ENCODE data around the gene SET. TPM values are rescaled to one million over a fixed set of nuclear protein-coding genes. Genes with fewer than 3 reads are reported as not detected.
A peak's percentile ranks its signal among the peaks of the same experiment; 100 is the strongest.
"Not testable (repeated sequence)": the region's sequence is repeated elsewhere in the genome, so short reads cannot be mapped to it uniquely, and the experiment has no call there.

The SET gene
- total and polyA plus RNA-seq, 4 donors = 98.5 to 195 (median 178) TPM

DNA sequence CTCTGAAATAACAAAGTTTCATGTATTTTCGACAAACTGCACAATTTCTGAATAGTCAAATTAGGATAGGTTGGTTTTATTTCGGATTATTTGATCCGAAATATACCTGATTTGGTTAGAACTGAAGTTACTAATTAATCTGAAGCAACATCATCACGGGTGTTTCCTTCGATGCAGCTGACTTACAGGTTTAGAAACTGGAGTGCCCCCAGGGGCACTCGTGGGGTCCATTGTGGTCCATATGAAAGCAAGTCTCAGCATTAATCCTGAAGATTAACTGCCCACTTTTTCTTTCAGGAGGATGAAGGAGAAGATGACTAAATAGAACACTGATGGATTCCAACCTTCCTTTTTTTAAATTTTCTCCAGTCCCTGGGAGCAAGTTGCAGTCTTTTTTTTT, 5.3 kb downstream of the SET start:
- Histone ChIP-seq H3K36me3 (ENCODE audit: control insufficient read depth in 1 of 2, insufficient read depth in 2 of 2, low read length in 1 of 2) (no peaks in the 10 kb centered on the region), H3K4me1 (ENCODE audit: control insufficient read depth in 1 of 2, insufficient read depth in 2 of 2, low read length in 2 of 2) (no peaks in the 10 kb centered on the region), H3K4me3 (ENCODE audit: low read length in 2 of 2) (no peak overlapping the region), H3K27ac (ENCODE audit: low read depth in 1 of 2, low read length in 2 of 2) (no peak overlapping the region), H3K9me3 (ENCODE audit: control insufficient read depth, low read length) (no peaks in the 10 kb centered on the region), H3K27me3 (ENCODE audit: control insufficient read depth in 1 of 2, insufficient read depth in 2 of 2, low read length in 1 of 2) (no peaks in the 10 kb centered on the region)
- DNase-seq = no peak
- 81% methylated on average over 6 of the region's 6 CpGs for WGBS, 2 donors
- intact Hi-C loops (cut with DNase I) = no loop called here
- ATAC-seq (ENCODE audit: low FRiP score) = no peak

DNA sequence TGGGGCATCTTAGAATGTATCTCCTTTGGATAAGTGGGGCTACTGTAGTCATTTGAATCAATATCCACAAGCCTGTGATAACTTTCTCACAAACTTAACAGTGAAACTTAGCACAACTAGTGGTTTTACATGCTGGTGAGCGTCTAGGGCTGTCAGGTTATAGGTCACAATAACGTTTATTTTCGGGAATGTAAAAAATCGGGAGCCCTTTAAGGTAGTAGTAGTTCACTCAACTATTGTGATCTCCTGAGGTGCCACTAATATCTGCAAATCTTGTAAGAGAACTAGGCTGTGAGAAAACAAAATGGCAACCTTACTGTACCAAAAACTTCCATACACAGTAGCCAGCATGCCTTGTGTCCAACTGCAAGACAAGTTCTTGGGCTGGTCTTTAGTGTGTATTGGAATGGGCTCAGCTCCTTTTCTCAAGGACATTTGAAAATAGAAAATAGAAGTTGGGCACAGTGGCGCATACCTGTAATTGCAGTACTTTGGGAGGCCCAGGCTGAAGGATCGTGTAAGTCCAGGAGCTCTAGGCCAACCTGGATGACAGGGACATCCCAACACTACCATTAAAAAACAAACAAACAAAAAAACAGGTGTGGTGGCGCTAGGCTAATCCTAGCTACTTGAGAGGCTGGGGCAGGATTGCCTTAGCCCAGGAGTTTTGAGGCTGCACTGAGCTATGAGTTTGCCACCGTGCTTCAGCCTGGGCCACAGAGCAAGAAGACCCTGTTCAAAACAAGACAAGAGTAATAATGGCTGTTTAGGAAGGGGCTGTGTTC, 8.1 kb downstream of the SET start:
- intact Hi-C loops (cut with DNase I) = no loop called here
- Histone ChIP-seq H3K27ac (ENCODE audit: low read depth in 1 of 2, low read length in 2 of 2) (no peak overlapping the region), H3K27me3 (ENCODE audit: control insufficient read depth in 1 of 2, insufficient read depth in 2 of 2, low read length in 1 of 2) (no peaks in the 10 kb centered on the region), H3K4me3 (ENCODE audit: low read length in 2 of 2) (no peak overlapping the region), H3K4me1 (ENCODE audit: control insufficient read depth in 1 of 2, insufficient read depth in 2 of 2, low read length in 2 of 2) (no peaks in the 10 kb centered on the region), H3K9me3 (ENCODE audit: control insufficient read depth, low read length) (no peaks in the 10 kb centered on the region), H3K36me3 (ENCODE audit: control insufficient read depth in 1 of 2, insufficient read depth in 2 of 2, low read length in 1 of 2) (no peaks in the 10 kb centered on the region)
- DNase-seq = peak in 1 of 2 donors; percentile 25
- no peak for ATAC-seq (ENCODE audit: low FRiP score)
- 67 to 75% methylated on average over 8 of the region's 8 CpGs for WGBS, 2 donors

DNA sequence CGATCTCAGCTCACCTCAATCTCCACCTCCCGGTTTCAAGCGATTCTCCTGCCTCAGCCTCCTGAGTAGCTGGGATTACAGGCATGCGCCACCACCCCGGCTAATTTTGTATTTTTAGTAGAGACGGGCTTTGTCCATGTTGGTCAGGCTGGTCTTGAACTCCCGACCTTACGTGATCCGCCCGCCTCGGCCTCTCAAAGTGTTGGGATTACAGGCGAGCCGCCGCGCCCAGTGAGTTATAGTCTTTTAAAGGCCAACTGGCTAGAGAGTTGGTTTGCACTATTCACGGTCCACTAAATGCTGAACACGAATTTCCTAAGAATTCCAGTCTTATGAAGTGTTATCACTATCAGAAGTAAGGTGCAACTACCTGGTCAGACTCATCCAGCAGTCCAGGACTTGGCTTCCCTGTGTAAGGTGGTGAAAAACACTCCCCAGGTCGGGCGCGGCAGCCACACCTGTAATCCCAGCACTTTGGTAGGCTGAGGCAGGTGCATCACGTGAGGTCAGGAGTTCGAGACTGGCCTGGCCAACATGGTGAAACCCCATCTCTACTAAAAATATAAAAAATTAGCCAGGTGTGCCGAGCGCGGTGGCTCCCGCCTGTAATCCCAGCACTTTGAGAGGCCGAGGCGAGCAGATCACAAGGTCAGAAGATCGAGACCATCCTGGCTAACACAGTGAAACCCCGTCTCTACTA, 10.2 kb downstream of the SET start:
- peak; percentile 25 to 64 for DNase-seq
- intact Hi-C loops (cut with DNase I); H3K9me3 ChIP-seq (ENCODE audit: control insufficient read depth, low read length); H3K4me1 ChIP-seq (ENCODE audit: control insufficient read depth in 1 of 2, insufficient read depth in 2 of 2, low read length in 2 of 2); H3K4me3 ChIP-seq (ENCODE audit: low read length in 2 of 2); H3K27me3 ChIP-seq (ENCODE audit: control insufficient read depth in 1 of 2, insufficient read depth in 2 of 2, low read length in 1 of 2); H3K27ac ChIP-seq (ENCODE audit: low read depth in 1 of 2, low read length in 2 of 2); ATAC-seq (ENCODE audit: low FRiP score); H3K36me3 ChIP-seq (ENCODE audit: control insufficient read depth in 1 of 2, insufficient read depth in 2 of 2, low read length in 1 of 2): not testable (repeated sequence)
- WGBS, 2 donors = 95 to 97% methylated on average over 29 to 30 of the region's 30 CpGs

DNA sequence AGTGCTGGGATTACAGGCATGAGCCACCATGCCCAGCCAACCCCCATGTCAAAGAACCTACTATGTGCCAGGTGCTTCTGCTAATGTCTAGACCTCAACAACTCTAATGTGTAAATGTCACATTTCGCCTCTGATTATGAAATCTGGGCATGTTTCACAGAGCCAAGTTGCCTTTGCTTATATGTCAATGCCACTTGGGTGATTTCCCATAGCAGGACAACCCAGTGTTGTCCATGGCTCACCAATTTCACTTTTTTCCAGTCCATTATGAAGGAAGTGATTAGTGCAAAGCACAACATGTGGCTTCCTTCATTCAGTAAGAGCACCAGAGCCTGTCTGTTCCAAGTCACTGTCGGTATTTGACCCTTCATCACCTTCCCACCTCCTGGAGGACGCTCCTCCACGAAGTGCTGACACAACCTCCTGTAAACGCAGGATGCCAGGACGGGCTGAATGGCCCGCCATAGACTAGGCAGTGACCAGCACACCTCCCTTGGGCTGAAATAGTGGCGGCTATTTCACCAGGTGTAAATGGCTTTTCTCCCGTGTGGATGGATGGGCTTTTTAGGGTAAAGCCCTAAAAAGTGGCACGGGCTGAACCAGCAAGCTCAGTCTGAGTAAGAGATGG, 12.3 kb downstream of the SET start:
- Histone ChIP-seq H3K4me3 (ENCODE audit: low read length in 2 of 2) (no peak overlapping the region), H3K27ac (ENCODE audit: low read depth in 1 of 2, low read length in 2 of 2) (no peak overlapping the region), H3K36me3 (ENCODE audit: control insufficient read depth in 1 of 2, insufficient read depth in 2 of 2, low read length in 1 of 2) (no peaks in the 10 kb centered on the region), H3K9me3 (ENCODE audit: control insufficient read depth, low read length) (no peaks in the 10 kb centered on the region), H3K4me1 (ENCODE audit: control insufficient read depth in 1 of 2, insufficient read depth in 2 of 2, low read length in 2 of 2) (no peaks in the 10 kb centered on the region), H3K27me3 (ENCODE audit: control insufficient read depth in 1 of 2, insufficient read depth in 2 of 2, low read length in 1 of 2) (no peaks in the 10 kb centered on the region)
- ATAC-seq (ENCODE audit: low FRiP score) = no peak
- WGBS, 2 donors = 81 to 84% methylated on average over 10 of the region's 10 CpGs
- peak in 1 of 2 donors; percentile 59 for DNase-seq
- intact Hi-C loops (cut with DNase I) = no loop called here

DNA sequence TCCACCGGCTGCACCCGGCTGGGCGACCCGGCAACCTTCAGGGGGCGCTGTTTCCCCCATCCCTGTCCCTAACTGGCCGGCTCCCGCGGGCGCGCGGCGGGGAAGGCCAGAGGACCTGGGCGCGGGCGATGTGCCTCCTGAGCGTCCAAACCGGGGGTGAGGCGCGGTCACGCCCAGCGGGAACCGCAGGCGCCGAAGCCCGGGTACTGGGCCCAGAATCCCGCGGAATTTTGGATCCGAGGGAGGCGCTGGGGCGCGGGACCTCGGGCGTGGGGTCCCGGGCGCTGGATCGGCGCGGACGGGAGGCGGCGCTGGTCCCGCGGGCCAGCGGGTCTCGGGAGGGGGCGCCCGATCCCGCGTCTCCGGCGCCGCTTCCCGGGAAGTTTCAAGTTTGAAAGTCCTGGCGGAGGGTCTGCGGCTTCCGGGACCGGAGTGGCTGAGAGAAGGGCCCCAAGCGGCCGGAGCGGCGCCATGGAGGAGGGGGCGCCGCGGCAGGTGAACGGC, 13.5 kb downstream of the SET start, which contains the start of gene PKN3:
Gene PKN3, plus strand, starts transcription at position 59 of the 504 bp plus-strand sequence. Its CDS starts 413 bp downstream, at position 472.
- Histone ChIP-seq H3K9me3 (ENCODE audit: control insufficient read depth, low read length) (no peaks in the 10 kb centered on the region), H3K4me1 (ENCODE audit: control insufficient read depth in 1 of 2, insufficient read depth in 2 of 2, low read length in 2 of 2) (no peaks in the 10 kb centered on the region), H3K27me3 (ENCODE audit: control insufficient read depth in 1 of 2, insufficient read depth in 2 of 2, low read length in 1 of 2) (no peaks in the 10 kb centered on the region), H3K4me3 (ENCODE audit: low read length in 2 of 2) (peak within 1 kb of the TSS; percentile 29 to 40), H3K36me3 (ENCODE audit: control insufficient read depth in 1 of 2, insufficient read depth in 2 of 2, low read length in 1 of 2) (no peaks in the 10 kb centered on the region), H3K27ac (ENCODE audit: low read depth in 1 of 2, low read length in 2 of 2) (no peak within 1 kb of the TSS)
- 0% methylated on average over 54 to 65 of the region's 65 CpGs for WGBS, 2 donors
- intact Hi-C loops (cut with DNase I) = no loop called here
- DNase-seq = peak; percentile 94 to 98
- ATAC-seq (ENCODE audit: low FRiP score) = peak; percentile 89

DNA sequence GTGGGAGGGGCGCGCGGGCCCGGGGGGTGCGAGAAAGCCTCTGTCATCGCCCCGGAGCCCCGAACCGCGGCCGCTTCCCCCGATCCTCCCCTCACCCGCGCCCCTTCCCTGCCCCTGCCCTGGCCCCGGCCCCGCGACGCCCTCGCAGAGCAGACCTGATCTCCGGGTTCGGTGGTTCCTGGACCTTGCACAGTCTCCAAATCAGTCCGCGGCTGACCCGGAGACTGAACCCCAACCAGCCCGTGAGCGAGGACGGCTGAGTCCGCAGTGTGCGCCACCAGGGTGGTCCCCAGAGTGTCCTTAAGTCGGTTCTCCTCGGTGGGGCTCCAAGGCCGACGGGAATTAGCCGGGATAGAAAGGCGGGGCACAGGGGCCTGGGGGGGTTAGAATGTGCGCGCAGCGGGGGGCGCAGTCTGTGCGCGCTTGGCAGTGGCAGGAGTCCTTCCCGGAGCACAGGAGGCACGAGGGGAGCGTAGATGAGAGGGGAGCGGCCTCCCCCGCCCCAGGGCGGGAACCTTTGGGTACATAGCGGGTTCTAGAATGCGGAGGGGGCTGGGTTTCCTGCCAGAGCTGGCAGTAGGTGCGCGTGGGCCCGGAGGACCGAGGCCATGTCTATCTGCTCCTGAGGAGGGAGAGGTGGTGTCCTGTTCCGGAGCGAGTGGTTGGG, 14.1 kb downstream of the SET start:
- intact Hi-C loops (cut with DNase I) = no loop called here
- Histone ChIP-seq H3K36me3 (ENCODE audit: control insufficient read depth in 1 of 2, insufficient read depth in 2 of 2, low read length in 1 of 2) (no peaks in the 10 kb centered on the region), H3K9me3 (ENCODE audit: control insufficient read depth, low read length) (no peaks in the 10 kb centered on the region), H3K27me3 (ENCODE audit: control insufficient read depth in 1 of 2, insufficient read depth in 2 of 2, low read length in 1 of 2) (no peaks in the 10 kb centered on the region), H3K4me1 (ENCODE audit: control insufficient read depth in 1 of 2, insufficient read depth in 2 of 2, low read length in 2 of 2) (no peaks in the 10 kb centered on the region), H3K4me3 (ENCODE audit: low read length in 2 of 2) (peak overlapping the region; percentile 29 to 40), H3K27ac (ENCODE audit: low read depth in 1 of 2, low read length in 2 of 2) (no peak overlapping the region)
- peak in 1 of 2 donors; percentile 78 for DNase-seq
- ATAC-seq (ENCODE audit: low FRiP score) = peak; percentile 21
- WGBS, 2 donors = 6 to 7% methylated on average over 40 to 55 of the region's 55 CpGs

DNA sequence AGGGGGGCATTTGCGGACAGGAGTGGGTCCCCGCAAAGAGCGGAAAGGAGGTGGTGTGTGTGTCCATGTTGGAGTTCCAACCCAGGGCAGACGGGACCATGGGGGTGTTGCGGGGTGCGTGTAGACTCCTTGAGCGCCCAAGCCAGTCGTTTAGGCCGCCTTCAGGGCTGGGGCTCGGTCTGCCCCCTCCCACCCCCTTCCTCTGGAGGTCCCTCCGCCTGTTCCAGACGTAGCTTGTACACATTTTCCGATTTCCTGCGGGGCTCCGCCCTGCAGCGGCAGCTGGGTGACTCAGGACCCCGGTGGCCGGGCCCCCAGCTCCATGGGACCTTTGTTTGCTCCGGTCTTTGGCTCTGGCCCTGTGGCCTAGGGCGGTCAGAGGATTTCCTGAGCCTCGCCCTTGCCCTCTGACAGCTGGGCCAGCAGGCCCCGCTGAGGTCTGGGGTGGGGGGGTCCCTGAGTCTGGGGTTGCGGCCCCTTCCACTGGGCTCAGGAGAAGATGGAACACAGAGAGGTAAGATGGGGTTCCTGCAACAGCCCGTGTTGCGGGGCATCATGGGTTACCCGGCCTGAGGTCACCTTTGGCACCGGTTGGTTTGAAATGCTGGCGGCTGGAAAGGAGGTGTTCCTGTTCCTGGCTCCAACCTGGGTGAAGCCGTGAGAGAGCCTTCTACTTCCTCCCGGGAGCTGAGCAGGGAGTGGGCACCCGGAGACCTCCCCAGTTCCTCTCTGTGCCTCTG, 14.8 kb downstream of the SET start:
- Histone ChIP-seq H3K27me3 (ENCODE audit: control insufficient read depth in 1 of 2, insufficient read depth in 2 of 2, low read length in 1 of 2) (no peaks in the 10 kb centered on the region), H3K27ac (ENCODE audit: low read depth in 1 of 2, low read length in 2 of 2) (no peak overlapping the region), H3K36me3 (ENCODE audit: control insufficient read depth in 1 of 2, insufficient read depth in 2 of 2, low read length in 1 of 2) (no peaks in the 10 kb centered on the region), H3K4me3 (ENCODE audit: low read length in 2 of 2) (no peak overlapping the region), H3K4me1 (ENCODE audit: control insufficient read depth in 1 of 2, insufficient read depth in 2 of 2, low read length in 2 of 2) (no peaks in the 10 kb centered on the region), H3K9me3 (ENCODE audit: control insufficient read depth, low read length) (no peaks in the 10 kb centered on the region)
- peak in 1 of 2 donors; percentile 80 for DNase-seq
- WGBS, 2 donors = 77 to 84% methylated on average over 29 to 31 of the region's 31 CpGs
- intact Hi-C loops (cut with DNase I) = no loop called here
- ATAC-seq (ENCODE audit: low FRiP score) = peak; percentile 37

DNA sequence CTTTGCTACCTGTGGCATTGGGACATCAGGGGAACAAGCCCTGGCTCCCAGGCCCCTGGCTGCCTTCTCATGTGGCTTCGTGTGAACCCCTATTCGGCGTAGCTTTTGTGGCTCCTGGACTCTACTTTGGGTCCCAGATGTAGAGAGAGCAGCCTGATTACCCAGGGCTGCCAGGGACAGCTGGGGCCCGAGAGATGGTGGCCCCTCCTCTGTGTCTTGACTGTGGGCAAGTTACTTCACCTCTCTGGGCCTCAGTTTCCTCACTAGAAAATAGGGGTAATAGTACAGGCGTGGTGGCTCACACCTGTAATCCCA, 15.3 kb downstream of the SET start:
- Histone ChIP-seq H3K4me1 (ENCODE audit: control insufficient read depth in 1 of 2, insufficient read depth in 2 of 2, low read length in 2 of 2) (no peaks in the 10 kb centered on the region), H3K4me3 (ENCODE audit: low read length in 2 of 2) (no peak overlapping the region), H3K36me3 (ENCODE audit: control insufficient read depth in 1 of 2, insufficient read depth in 2 of 2, low read length in 1 of 2) (no peaks in the 10 kb centered on the region), H3K27ac (ENCODE audit: low read depth in 1 of 2, low read length in 2 of 2) (no peak overlapping the region), H3K9me3 (ENCODE audit: control insufficient read depth, low read length) (no peaks in the 10 kb centered on the region), H3K27me3 (ENCODE audit: control insufficient read depth in 1 of 2, insufficient read depth in 2 of 2, low read length in 1 of 2) (no peaks in the 10 kb centered on the region)
- 95 to 98% methylated on average over 5 of the region's 5 CpGs for WGBS, 2 donors
- ATAC-seq (ENCODE audit: low FRiP score) (no peak), DNase-seq (no peak)
- intact Hi-C loops (cut with DNase I) = no loop called here
